A549 (cell line): ENCODE data around the gene CRTAP. TPM values are rescaled to one million over a fixed set of nuclear protein-coding genes. Genes with fewer than 3 reads are reported as not detected.

Experiments
- ATAC-seq, 2 experiments: fragments of 200-7000 bp in 1 of 2; fragments of >200 bp in 1 of 2; cut with Nextera tagmentation in 1 of 2; cut with Tn5 transposase in 1 of 2; 3 replicates each; pipeline versions ENCODE4 v1.8.0 to v1.9.1; 2018 to 2020; ENCODE audit warnings: mild to moderate bottlenecking in 1 of 2, moderate library complexity in 1 of 2
- CTCF ChIA-PET: fragments of 300-600 bp; sonication (Branson Sonifier 250); formaldehyde crosslinking; extraction: SDS; loops from one replicate; lab custom pipeline; 2021; ENCODE audit warnings: antibody characterized with exemption, inconsistent platforms; lab: Yijun Ruan, JAX
- POLR2A ChIA-PET: fragments of 350-600 bp; formaldehyde crosslinking; extraction: SDS; loops from one replicate; lab custom pipeline; 2021; ENCODE audit warnings: antibody characterized with exemption, inconsistent platforms; lab: Yijun Ruan, JAX
- DNase-seq, 2 experiments: peaks; one replicate each; pipeline versions ENCODE4 v3.0.0 to v3.0.0-alpha.2; 2011 to 2016; ENCODE audit warnings: low read depth in 1 of 2, low spot score in 1 of 2
- FAIRE-seq: peaks from 2 replicates; lab custom pipeline; 2011; peaks lifted over from hg19 to GRCh38; lab: Jason Lieb, UNC
- H3K27ac ChIP-seq, 2 experiments: fragments of >200 bp; sonication (Bioruptor Twin); formaldehyde crosslinking; 3 replicates each; pipeline ENCODE4 v1.5.1; 2016 to 2017
- H3K4me1 ChIP-seq: fragments of >200 bp; sonication (Bioruptor Twin); formaldehyde crosslinking; 3 replicates; pipeline ENCODE4 v1.6.1; 2016
- H3K4me2 ChIP-seq: fragments of >200 bp; sonication (Bioruptor Twin); formaldehyde crosslinking; 3 replicates; pipeline ENCODE4 v1.6.1; 2016
- H3K4me3 ChIP-seq: fragments of >200 bp; sonication (Bioruptor Twin); formaldehyde crosslinking; 3 replicates; pipeline ENCODE4 v1.5.1; 2016
- H3K9me3 ChIP-seq: fragments of >200 bp; sonication (Bioruptor Twin); formaldehyde crosslinking; 3 replicates; pipeline ENCODE4 v1.6.1; 2016
- CHD2 ChIP-seq: fragments of 150-350 bp; IDR thresholded peaks from 2 replicates; pipeline ENCODE4 v1.6.1; 2014; ENCODE audit warnings: low read length; ENCODE audit not compliant: partially characterized antibody
- ESRRA ChIP-seq: fragments of 150-350 bp; IDR thresholded peaks from 2 replicates; pipeline ENCODE4 v1.6.1; 2014; ENCODE audit warnings: mild to moderate bottlenecking, low read length, borderline replicate concordance
- FOSL2 ChIP-seq, 2 experiments: fragments of 450-650 bp in 1 of 2; fragments of >200 bp in 1 of 2; sonication (Bioruptor Twin) in 1 of 2; formaldehyde crosslinking; IDR thresholded peaks; 2 replicates each; pipeline versions ENCODE4 v1.5.0 to v1.6.1; 2016 to 2020; ENCODE audit warnings: mild to moderate bottlenecking in 1 of 2, moderate library complexity in 1 of 2
- FOXS1 ChIP-seq: fragments of 250-450 bp; sonication (Bioruptor Pico); IDR thresholded peaks from 2 replicates; pipeline ENCODE4 v1.5.0; 2020; ENCODE audit warnings: mild to moderate bottlenecking, moderate library complexity
- GATA3 ChIP-seq: IDR thresholded peaks from 2 replicates; pipeline ENCODE4 v1.6.1; 2012; ENCODE audit warnings: borderline replicate concordance
- HDAC2 ChIP-seq: fragments of 200-600 bp; sonication (generic); IDR thresholded peaks from 2 replicates; pipeline ENCODE4 v1.6.1; 2016
- HES2 ChIP-seq: fragments of >200 bp; sonication (Bioruptor Twin); formaldehyde crosslinking; IDR thresholded peaks from 2 replicates; pipeline ENCODE4 v1.6.1; 2016
- HEYL ChIP-seq: fragments of 250-450 bp; sonication (Bioruptor Pico); IDR thresholded peaks from 2 replicates; pipeline ENCODE4 v1.8.0; 2021; ENCODE audit warnings: mild to moderate bottlenecking, moderate library complexity
- HMGXB4 ChIP-seq: fragments of 250-450 bp; sonication (Bioruptor Pico); IDR thresholded peaks from 2 replicates; pipeline ENCODE4 v1.5.0; 2021; ENCODE audit warnings: mild to moderate bottlenecking, moderate library complexity, borderline replicate concordance
- JUN ChIP-seq, 2 experiments: fragments of >200 bp; sonication (Bioruptor Twin); formaldehyde crosslinking; IDR thresholded peaks; 2 replicates in 1 of 2; 3 replicates in 1 of 2; pipeline ENCODE4 v1.6.1; 2016 to 2017
- MYC ChIP-seq: IDR thresholded peaks from 2 replicates; pipeline ENCODE4 v1.6.1; 2012; ENCODE audit warnings: mild to moderate bottlenecking, inconsistent platforms, low read length, improper control_type of control experiment, borderline replicate concordance
- NPAS2 ChIP-seq: fragments of 250-450 bp; sonication (Bioruptor Pico); IDR thresholded peaks from 2 replicates; pipeline ENCODE4 v1.8.0; 2022; ENCODE audit warnings: mild to moderate bottlenecking, moderate library complexity, borderline replicate concordance
- PHF8 ChIP-seq: fragments of 200-600 bp; sonication (generic); IDR thresholded peaks from 2 replicates; pipeline ENCODE4 v1.6.1; 2016; ENCODE audit warnings: low read depth, mild to moderate bottlenecking, antibody characterized with exemption, moderate library complexity, borderline replicate concordance
- RAD21 ChIP-seq, 2 experiments: fragments of >200 bp in 1 of 2; sonication (Bioruptor Twin) in 1 of 2; formaldehyde crosslinking in 1 of 2; IDR thresholded peaks in 1 of 2; conservative IDR thresholded peaks in 1 of 2; 2 replicates in 1 of 2; 3 replicates in 1 of 2; pipeline ENCODE4 v1.6.1; 2012 to 2018; ENCODE audit warnings: inconsistent platforms in 1 of 2
- RARB ChIP-seq: fragments of 250-450 bp; sonication (Bioruptor Pico); IDR thresholded peaks from 2 replicates; pipeline ENCODE4 v1.8.0; 2021; ENCODE audit warnings: mild to moderate bottlenecking, moderate library complexity
- RCOR1 ChIP-seq: fragments of 150-350 bp; IDR thresholded peaks from 2 replicates; pipeline ENCODE4 v1.6.1; 2014; ENCODE audit warnings: antibody characterized with exemption, low read length, low read depth
- RFX5 ChIP-seq: fragments of 450-650 bp; IDR thresholded peaks from 2 replicates; pipeline ENCODE4 v1.7.1; 2014; ENCODE audit warnings: antibody characterized with exemption, mild to moderate bottlenecking, moderate library complexity
- SMC3 ChIP-seq: fragments of >200 bp; sonication (Bioruptor Twin); formaldehyde crosslinking; IDR thresholded peaks from 3 replicates; pipeline ENCODE4 v1.6.1; 2018; ENCODE audit warnings: inconsistent platforms
- TP53 ChIP-seq: fragments of 250-450 bp; sonication (Bioruptor Pico); IDR thresholded peaks from 2 replicates; pipeline ENCODE4 v1.5.0; 2021; ENCODE audit warnings: mild to moderate bottlenecking, moderate library complexity
- ZC3H11A ChIP-seq: fragments of 450-650 bp; IDR thresholded peaks from 2 replicates; pipeline ENCODE4 v1.6.1; 2014; ENCODE audit warnings: antibody characterized with exemption, mild to moderate bottlenecking
- WGBS: methylation state at CpG from one replicate; pipeline ENCODE4 v1.1.6; 2017; ENCODE audit errors: missing lambda C conversion rate; 5-methylcytosine and 5-hydroxymethylcytosine counted together
- polyA plus RNA-seq, 4 experiments: library from polyadenylated mRNA; depleted of rRNA in 3 of 4; stranded (reverse); fragments of >200 nt; fragmentation: RNase III in 1 of 4; extraction: RNeasy Plus Mini Kit Qiagen cat#74134 plus additional on column Dnase treatment in 1 of 4; gene quantifications; 2 replicates in 3 of 4; 3 replicates in 1 of 4; pipeline ENCODE4 v1.2.3, GENCODE V29; 2011 to 2017
- TF ChIP-seq, protein P1 (sequence below): fragments of >200 bp; sonication (Bioruptor Twin); formaldehyde crosslinking; IDR thresholded peaks from 3 replicates; pipeline ENCODE4 v1.5.1; 2016
- TF ChIP-seq, protein P2 (sequence below): fragments of 200-600 bp; sonication (generic); IDR thresholded peaks from 2 replicates; pipeline ENCODE4 v1.6.1; 2016; ENCODE audit warnings: antibody characterized with exemption, mild to moderate bottlenecking, moderate library complexity

CRTAP gene
- polyA plus RNA-seq, 2 of the 4 experiments (the other 2 are of a cell fraction): 181 to 355 TPM

- ChIA-PET CTCF (interaction anchor here (0.6 to 8.3 kb wide), 53 partner anchors 10 to 667 kb away, joined by 3 to 187 read pairs (median 4); partner anchors contain the start of genes CRTAP, PDCD6IP and UBP1), POLR2A (interaction anchor here (1.1 to 1.9 kb wide), 2 partner anchors 241 to 309 kb away, joined by 6 to 16 read pairs; partner anchors contain the start of gene UBP1)
- Histone ChIP-seq H3K27ac (no peak overlapping the region), H3K9me3 (no peaks in the 10 kb centered on the region), H3K4me2 (no peak overlapping the region), H3K4me3 (no peak overlapping the region), H3K4me1 (0 out of 3 replicates have a peak, but pooled peaks cover 5% of the 10 kb centered on the region)
- DNase-seq: peak; percentile 67 to 77
- TF ChIP-seq SMC3 (peak; percentile 84), HES2 (no peak), RAD21 (conservative IDR thresholded peaks at IDR 0.05 in 1 of 2, IDR thresholded peaks at IDR 0.05 in 1 of 2) (peak; percentile 87 to 89), HDAC2 (no peak)
- TF ChIP-seq, protein P1, sequence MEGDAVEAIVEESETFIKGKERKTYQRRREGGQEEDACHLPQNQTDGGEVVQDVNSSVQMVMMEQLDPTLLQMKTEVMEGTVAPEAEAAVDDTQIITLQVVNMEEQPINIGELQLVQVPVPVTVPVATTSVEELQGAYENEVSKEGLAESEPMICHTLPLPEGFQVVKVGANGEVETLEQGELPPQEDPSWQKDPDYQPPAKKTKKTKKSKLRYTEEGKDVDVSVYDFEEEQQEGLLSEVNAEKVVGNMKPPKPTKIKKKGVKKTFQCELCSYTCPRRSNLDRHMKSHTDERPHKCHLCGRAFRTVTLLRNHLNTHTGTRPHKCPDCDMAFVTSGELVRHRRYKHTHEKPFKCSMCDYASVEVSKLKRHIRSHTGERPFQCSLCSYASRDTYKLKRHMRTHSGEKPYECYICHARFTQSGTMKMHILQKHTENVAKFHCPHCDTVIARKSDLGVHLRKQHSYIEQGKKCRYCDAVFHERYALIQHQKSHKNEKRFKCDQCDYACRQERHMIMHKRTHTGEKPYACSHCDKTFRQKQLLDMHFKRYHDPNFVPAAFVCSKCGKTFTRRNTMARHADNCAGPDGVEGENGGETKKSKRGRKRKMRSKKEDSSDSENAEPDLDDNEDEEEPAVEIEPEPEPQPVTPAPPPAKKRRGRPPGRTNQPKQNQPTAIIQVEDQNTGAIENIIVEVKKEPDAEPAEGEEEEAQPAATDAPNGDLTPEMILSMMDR: peak; percentile 87
- FAIRE-seq: peak; percentile 63
- ATAC-seq: peak; percentile 87 to 92
- 26% methylated on average over 6 of the region's 6 CpGs for WGBS
These were observed 17.7 kb downstream of the CRTAP start for GRCh38 chr3:33131331-33132018.

DNA sequence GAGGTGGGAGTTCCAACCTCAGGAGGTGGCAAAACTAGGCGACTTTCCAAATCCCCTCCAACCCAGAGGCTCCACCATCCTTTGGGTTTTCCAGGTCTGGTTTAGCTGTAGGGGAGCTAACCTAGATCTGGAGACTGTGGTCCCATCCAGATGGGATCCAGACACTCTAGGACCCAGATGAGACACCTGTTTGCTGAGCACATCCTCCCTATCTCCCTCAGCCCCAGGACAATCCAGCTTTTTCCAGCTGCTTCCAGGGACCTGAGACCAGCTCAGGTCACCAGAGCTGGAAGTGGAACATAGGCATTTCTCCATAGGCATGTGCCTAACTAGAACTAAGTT is 18.2 kb downstream of the CRTAP start:
- FAIRE-seq: no peak
- ATAC-seq: peak; percentile 55; a peak in 4 of 6 replicates
- CTCF ChIA-PET: interaction anchor here (0.6 to 8.3 kb wide), 46 partner anchors 10 to 667 kb away, joined by 3 to 187 read pairs (median 4); partner anchors contain the start of genes CRTAP, PDCD6IP and UBP1

More for the DNA sequence above, 18.2 kb downstream of the CRTAP start:
- no peak overlapping the region for H3K4me3 ChIP-seq
- no peak overlapping the region for H3K27ac ChIP-seq
- H3K4me1 ChIP-seq: 0 out of 3 replicates have a peak, but pooled peaks cover 5% of the 10 kb centered on the region
- H3K4me2 ChIP-seq: no peak overlapping the region
- WGBS: 88% methylated on average over 1 of the region's 1 CpG
- POLR2A ChIA-PET: interaction anchor here (1.1 to 1.9 kb wide), 2 partner anchors 241 to 309 kb away, joined by 6 to 16 read pairs; partner anchors contain the start of gene UBP1
- TF ChIP-seq TP53 (CRISPR knock-in tag) (no peak), RARB (CRISPR knock-in tag) (no peak), JUN (IDR thresholded peaks at IDR 0.05) (no peak), PHF8 (no peak), MYC (no peak), RCOR1 (no peak), GATA3 (no peak), HDAC2 (no peak), HEYL (CRISPR knock-in tag) (no peak), FOSL2 (IDR thresholded peaks at IDR 0.05) (no peak), FOSL2 (CRISPR knock-in tag; IDR thresholded peaks at IDR 0.05) (no peak), FOXS1 (CRISPR knock-in tag) (no peak), ESRRA (no peak), ZC3H11A (no peak), RFX5 (no peak), NPAS2 (no peak), HMGXB4 (CRISPR knock-in tag) (no peak), CHD2 (no peak)
- TF ChIP-seq, protein P2, sequence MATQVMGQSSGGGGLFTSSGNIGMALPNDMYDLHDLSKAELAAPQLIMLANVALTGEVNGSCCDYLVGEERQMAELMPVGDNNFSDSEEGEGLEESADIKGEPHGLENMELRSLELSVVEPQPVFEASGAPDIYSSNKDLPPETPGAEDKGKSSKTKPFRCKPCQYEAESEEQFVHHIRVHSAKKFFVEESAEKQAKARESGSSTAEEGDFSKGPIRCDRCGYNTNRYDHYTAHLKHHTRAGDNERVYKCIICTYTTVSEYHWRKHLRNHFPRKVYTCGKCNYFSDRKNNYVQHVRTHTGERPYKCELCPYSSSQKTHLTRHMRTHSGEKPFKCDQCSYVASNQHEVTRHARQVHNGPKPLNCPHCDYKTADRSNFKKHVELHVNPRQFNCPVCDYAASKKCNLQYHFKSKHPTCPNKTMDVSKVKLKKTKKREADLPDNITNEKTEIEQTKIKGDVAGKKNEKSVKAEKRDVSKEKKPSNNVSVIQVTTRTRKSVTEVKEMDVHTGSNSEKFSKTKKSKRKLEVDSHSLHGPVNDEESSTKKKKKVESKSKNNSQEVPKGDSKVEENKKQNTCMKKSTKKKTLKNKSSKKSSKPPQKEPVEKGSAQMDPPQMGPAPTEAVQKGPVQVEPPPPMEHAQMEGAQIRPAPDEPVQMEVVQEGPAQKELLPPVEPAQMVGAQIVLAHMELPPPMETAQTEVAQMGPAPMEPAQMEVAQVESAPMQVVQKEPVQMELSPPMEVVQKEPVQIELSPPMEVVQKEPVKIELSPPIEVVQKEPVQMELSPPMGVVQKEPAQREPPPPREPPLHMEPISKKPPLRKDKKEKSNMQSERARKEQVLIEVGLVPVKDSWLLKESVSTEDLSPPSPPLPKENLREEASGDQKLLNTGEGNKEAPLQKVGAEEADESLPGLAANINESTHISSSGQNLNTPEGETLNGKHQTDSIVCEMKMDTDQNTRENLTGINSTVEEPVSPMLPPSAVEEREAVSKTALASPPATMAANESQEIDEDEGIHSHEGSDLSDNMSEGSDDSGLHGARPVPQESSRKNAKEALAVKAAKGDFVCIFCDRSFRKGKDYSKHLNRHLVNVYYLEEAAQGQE: no peak
- TF ChIP-seq, all 56 proteins: peak for 0
- H3K9me3 ChIP-seq: no peaks in the 10 kb centered on the region
- no peak for DNase-seq
